Measurements from ENCODE around the gene PMAIP1. TPM values are rescaled to one million over a fixed set of nuclear protein-coding genes. Genes with fewer than 3 reads are reported as not detected.

Gene PMAIP1
- total and polyA plus RNA-seq, 9 of the 15 experiments (the other 6 are each of a cell fraction or from before 2014, with no cell fraction given) = 8.0 to 22.9 (median 14.9) TPM

- peak; percentile 99 for TF ChIP-seq POLR2G (IDR thresholded peaks at IDR 0.05; ENCODE audit: low read depth, low read length)
- 0 out of 2 replicates have a peak, but pooled peaks have one; percentile 37 for TF ChIP-seq SMAD4 (CRISPR knock-in tag; conservative IDR thresholded peaks at IDR 0.05)
- TF ChIP-seq GATAD2B (IDR thresholded peaks at IDR 0.05; ENCODE audit: borderline replicate concordance) = 0 out of 2 replicates have a peak, but pooled peaks have one; percentile 17
- TF ChIP-seq ILK (tag; IDR thresholded peaks at IDR 0.05; ENCODE audit: borderline replicate concordance, low read depth) = no peak
- no peak for TF ChIP-seq SNAPC5 (CRISPR knock-in tag; IDR thresholded peaks at IDR 0.05)
- no peak for TF ChIP-seq ZMIZ1 (IDR thresholded peaks at IDR 0.05; ENCODE audit: low read depth in 2 of 2, low read length in 2 of 2)
- no peak for TF ChIP-seq MCM2 (IDR thresholded peaks at IDR 0.05; ENCODE audit: low read depth)
- TF ChIP-seq HMGXB4 (CRISPR knock-in tag; IDR thresholded peaks at IDR 0.05) = no peak
- TF ChIP-seq CHAMP1 (IDR thresholded peaks at IDR 0.05) = no peak
- no peak for TF ChIP-seq FOXJ3 (CRISPR knock-in tag; IDR thresholded peaks at IDR 0.05)
- TF ChIP-seq NFRKB (IDR thresholded peaks at IDR 0.05; ENCODE audit: low read depth) = no peak
- TF ChIP-seq NELFE (IDR thresholded peaks at IDR 0.05; ENCODE audit: insufficient read depth, insufficient read length) = peak; percentile 81
- no peak for TF ChIP-seq MTA3 (IDR thresholded peaks at IDR 0.05; ENCODE audit: borderline replicate concordance)
Measured at GRCh38 chr18:59899298-59900221, at the start of gene PMAIP1 (continued).
